Measurements from ENCODE around the gene FAM163A.
A peak's percentile ranks its signal among the peaks of the same experiment; 100 is the strongest.

Gene FAM163A

DNA sequence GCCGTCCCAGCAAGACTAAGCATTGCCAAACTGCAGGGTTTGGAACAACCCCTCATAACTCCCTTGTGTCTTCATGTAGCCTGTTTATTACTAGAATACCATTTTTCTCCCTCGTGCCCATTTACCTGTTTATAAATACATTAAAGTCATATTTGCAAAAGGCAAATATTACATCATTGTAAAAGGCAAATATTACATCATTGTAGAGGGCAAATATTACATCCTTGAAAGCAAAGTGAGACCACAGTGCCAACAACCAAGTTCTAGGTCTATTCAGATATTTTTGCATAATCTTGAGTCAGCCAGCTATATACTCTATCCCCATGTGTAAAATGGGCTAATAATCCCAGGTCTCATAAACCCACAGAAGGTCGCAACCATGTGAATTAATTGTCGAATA, 11.4 kb upstream of the FAM163A start:
- TF ChIP-seq, protein P1, sequence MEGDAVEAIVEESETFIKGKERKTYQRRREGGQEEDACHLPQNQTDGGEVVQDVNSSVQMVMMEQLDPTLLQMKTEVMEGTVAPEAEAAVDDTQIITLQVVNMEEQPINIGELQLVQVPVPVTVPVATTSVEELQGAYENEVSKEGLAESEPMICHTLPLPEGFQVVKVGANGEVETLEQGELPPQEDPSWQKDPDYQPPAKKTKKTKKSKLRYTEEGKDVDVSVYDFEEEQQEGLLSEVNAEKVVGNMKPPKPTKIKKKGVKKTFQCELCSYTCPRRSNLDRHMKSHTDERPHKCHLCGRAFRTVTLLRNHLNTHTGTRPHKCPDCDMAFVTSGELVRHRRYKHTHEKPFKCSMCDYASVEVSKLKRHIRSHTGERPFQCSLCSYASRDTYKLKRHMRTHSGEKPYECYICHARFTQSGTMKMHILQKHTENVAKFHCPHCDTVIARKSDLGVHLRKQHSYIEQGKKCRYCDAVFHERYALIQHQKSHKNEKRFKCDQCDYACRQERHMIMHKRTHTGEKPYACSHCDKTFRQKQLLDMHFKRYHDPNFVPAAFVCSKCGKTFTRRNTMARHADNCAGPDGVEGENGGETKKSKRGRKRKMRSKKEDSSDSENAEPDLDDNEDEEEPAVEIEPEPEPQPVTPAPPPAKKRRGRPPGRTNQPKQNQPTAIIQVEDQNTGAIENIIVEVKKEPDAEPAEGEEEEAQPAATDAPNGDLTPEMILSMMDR (IDR thresholded peaks at IDR 0.05; ENCODE audit: control extremely low read depth, extremely low read depth, low read depth, missing control alignments): no peak
- ChIA-PET POLR2A (no interaction called here), CTCF (interaction anchor here (1.3 to 1.6 kb wide), 4 partner anchors 10 to 84 kb away, joined by 3 to 8 read pairs (median 5); no protein-coding TSS in a partner anchor)
- no peak for DNase-seq (ENCODE audit: extremely low spot score)

DNA sequence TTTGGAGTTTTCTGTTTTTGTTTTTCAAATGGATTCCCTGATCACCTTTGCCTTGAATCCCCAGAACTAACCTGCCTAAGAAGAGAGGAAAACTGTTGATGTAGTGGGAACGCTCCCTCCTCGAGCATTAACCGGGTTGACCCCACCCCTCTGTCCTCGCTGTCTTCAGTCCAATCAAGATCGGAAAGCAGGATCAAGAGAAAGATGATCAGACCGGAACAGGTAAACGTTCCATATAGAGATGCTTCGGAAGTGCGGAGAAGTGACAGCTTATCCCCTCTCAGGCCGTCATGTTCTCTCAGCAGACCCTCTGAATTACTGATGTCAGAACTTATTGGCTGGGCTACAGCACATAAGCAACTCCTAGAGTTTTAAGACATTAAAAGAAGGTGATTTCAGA, 800 bp upstream of the FAM163A start:
- ChIA-PET POLR2A (no interaction called here), CTCF (no interaction called here)
- TF ChIP-seq, protein P1 (IDR thresholded peaks at IDR 0.05; ENCODE audit: control extremely low read depth, extremely low read depth, low read depth, missing control alignments): no peak
- no peak for DNase-seq (ENCODE audit: extremely low spot score)

DNA sequence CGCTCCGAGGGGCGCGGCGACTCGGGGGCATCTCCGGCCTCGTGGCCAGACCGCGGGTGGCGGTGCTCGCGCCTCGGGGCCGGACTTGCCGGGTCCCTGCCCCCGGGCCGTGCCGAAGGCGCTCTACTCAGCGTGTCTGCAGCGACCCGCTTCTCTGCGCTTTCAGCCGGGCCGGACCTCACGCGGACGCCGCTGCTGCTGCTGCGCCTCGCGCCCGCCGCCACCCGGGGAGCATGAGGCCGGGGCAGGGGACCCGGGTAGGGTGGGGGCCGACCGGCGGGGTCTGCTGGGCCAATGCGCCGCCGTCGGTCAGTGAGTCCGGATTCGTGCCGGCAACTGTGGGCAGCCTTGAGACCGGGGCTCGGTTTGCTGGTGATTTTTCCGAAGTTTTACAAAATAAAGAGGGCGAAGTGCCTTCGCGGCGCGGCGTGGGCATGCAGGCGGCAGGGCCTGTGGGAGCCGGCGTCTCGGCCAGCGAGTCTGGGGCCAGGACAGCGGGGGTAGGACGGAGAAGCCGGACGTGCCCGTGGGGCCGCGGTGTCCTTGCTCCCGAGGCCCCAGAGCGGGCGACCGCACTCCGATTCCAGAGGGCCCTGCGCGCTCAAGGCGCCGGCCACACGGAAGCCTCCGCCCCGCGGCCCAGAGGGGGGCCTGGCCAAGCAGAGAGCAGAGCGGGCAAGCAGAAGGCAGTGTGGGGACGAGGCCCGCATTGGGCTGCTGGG, 749 bp downstream of the FAM163A start:
- TF ChIP-seq, protein P1 (IDR thresholded peaks at IDR 0.05; ENCODE audit: control extremely low read depth, extremely low read depth, low read depth, missing control alignments): no peak
- POLR2A ChIA-PET: no interaction called here
- peak; percentile 18 for DNase-seq (ENCODE audit: extremely low spot score)
- CTCF ChIA-PET: no interaction called here

DNA sequence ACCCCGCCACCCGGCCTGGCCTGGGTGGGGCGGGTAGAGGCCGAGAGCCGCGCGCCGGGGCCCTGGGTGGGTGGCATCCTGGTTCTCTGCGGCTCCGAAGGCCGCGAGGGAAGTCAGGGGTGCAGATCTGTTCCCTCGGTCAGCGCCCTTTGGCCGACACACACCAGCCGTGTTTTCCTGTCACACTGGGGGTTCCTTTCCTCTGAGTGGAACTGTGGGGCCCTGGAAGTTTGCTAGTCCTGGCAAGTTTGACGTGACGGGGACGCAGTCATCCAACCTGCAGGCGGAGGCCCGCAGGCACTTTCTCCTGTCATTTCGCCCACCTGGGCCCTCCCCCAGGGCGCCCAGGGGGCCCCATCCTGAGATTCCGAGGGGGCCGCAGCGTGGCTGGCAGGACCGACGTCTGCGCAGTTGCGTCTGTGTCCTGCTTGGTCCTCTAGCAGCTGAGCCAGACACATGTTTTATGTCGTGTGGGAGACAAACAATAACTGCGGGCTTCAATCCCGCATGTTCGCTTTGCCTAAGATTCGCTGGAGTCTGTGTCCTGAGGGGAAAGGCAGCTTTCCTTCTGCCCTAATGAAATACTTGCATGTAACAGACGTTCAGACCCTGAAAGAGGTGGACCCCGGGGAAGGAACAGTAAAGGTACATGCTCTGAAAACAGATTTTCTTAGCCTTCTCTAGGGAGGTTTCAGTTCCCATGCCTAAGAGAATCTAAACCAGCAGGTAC, 1.5 kb downstream of the FAM163A start:
- DNase-seq (ENCODE audit: extremely low spot score): no peak
- CTCF ChIA-PET: no interaction called here
- POLR2A ChIA-PET: no interaction called here
- TF ChIP-seq, protein P1 (IDR thresholded peaks at IDR 0.05; ENCODE audit: control extremely low read depth, extremely low read depth, low read depth, missing control alignments): no peak

DNA sequence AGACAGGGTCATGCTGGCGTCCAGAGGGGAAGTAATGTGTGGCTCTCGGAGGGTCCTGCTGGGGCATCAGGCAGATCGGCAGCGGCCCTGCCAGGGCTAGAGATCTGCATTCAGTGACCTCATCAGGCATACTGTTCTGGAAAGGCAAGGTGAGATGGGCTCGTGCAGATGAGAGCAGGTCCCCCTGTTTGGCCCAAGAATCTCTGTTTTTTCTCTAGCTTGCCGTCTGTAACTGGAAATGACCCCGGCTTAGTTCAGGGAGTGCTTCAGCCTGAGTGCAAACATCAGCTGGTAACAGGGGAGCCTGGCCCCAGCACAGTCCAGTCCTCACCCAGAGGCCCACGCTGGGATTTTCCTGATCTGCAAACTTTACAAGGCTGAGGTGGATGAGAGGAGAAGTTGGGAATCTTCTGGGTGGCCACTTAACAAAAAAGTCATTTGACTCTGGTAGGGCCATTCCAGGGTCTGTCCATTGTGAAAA, 2.1 kb downstream of the FAM163A start:
- CTCF ChIA-PET: interaction anchor here (1.5 kb wide), 1 partner anchor 65 kb away, joined by 3 read pairs; no protein-coding TSS in a partner anchor
- POLR2A ChIA-PET: no interaction called here
- DNase-seq (ENCODE audit: extremely low spot score): no peak
- TF ChIP-seq, protein P1 (IDR thresholded peaks at IDR 0.05; ENCODE audit: control extremely low read depth, extremely low read depth, low read depth, missing control alignments): no peak

DNA sequence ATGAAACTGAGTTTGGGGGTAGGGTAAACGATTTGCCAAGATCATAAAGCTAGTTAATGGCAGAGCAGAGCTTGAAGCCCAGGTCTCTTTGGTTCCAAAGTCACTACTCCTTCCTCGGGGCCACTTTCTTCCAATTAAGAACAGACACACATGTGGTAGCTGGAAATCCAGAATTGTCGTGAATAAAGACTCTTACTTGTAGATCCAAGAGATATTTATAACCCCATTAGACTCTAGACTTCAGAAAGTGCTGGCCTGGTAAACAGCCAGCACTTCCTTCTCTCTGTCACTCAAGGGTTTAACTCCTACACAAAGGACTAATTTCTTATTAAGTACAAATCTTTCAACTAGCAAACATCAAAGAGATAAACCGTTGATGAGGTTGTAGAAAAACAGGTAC, 2.7 kb downstream of the FAM163A start:
- ChIA-PET POLR2A (no interaction called here), CTCF (interaction anchor here (1.5 kb wide), 1 partner anchor 64 kb away, joined by 3 read pairs; no protein-coding TSS in a partner anchor)
- no peak for DNase-seq (ENCODE audit: extremely low spot score)
- TF ChIP-seq, protein P1 (IDR thresholded peaks at IDR 0.05; ENCODE audit: control extremely low read depth, extremely low read depth, low read depth, missing control alignments): no peak
